ENCODE data around the gene TFE3. TPM values are rescaled to one million over a fixed set of nuclear protein-coding genes. Genes with fewer than 3 reads are reported as not detected.

Gene TFE3
- total and polyA plus RNA-seq, 5 donors from 2014 or later, result 3.4 to 44.2 (median 5.0) TPM

DNA sequence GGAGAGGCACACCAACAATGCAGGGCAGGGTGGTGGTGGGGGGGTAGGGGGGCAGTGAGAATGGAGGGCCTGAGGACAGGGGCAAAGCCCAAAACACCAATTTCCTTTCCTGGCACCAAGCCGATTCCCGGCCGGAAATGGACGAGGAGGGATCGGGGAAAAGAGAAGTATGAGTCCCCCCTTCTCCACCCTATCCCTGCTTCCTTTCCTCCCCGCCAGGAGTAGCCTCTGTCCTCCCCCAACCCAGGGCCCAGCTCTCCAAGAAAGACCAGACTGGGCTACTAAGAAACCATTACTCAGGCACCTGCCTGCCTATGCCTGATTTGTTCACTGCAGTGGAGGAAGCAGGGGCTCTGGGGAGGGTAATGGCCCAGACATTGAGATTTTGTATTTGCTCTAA, 16.0 kb upstream of the TFE3 start:
- Mint-ChIP-seq H3K9me3 (peaks cover 0 to 2% (median 0%) of the 10 kb centered on the region in 7 donors), H3K4me3 (no peak overlapping the region), H3K36me3 (no peaks in the 10 kb centered on the region), H3K27me3 (no peaks in the 10 kb centered on the region), H3K27ac (no peak overlapping the region), H3K4me1 (peaks cover 0 to 17% (median 6%) of the 10 kb centered on the region in 4 donors)
- H3K36me3 ChIP-seq (ENCODE audit: control insufficient read depth, insufficient read depth, low read length), result no peaks in the 10 kb centered on the region
- DNase-seq, result no peak
- no peaks in the 10 kb centered on the region for H3K27me3 ChIP-seq (ENCODE audit: control insufficient read depth, insufficient read depth, low read length)
- no peak overlapping the region for H3K27ac ChIP-seq (ENCODE audit: insufficient read depth, low read length, poor library complexity, severe bottlenecking)
- peaks cover 1% of the 10 kb centered on the region for H3K4me1 ChIP-seq (ENCODE audit: control insufficient read depth, insufficient read depth, low read length, poor library complexity, severe bottlenecking)
- ATAC-seq (ENCODE audit: low read depth in 2 of 2), result no peak
- H3K9me3 ChIP-seq (ENCODE audit: control insufficient read depth in 2 of 2, low read length in 2 of 2), result no peaks in the 10 kb centered on the region
- H3K4me3 ChIP-seq (ENCODE audit: low read depth, low read length), result no peak overlapping the region

- H3K4me3 ChIP-seq (ENCODE audit: low read depth, low read length), result no peak within 1 kb of the TSS
- H3K36me3 ChIP-seq (ENCODE audit: control insufficient read depth, insufficient read depth, low read length), result no peaks in the 10 kb centered on the region
- H3K9me3 Mint-ChIP-seq, result peaks cover 0 to 2% (median 0%) of the 10 kb centered on the region in 7 donors
- H3K4me1 Mint-ChIP-seq, result peaks cover 0 to 21% (median 8%) of the 10 kb centered on the region in 4 donors
- peaks cover 5% of the 10 kb centered on the region for H3K4me1 ChIP-seq (ENCODE audit: control insufficient read depth, insufficient read depth, low read length, poor library complexity, severe bottlenecking)
- no peak for ATAC-seq (ENCODE audit: low read depth in 2 of 2)
- no peaks in the 10 kb centered on the region for H3K9me3 ChIP-seq (ENCODE audit: control insufficient read depth in 2 of 2, low read length in 2 of 2)
- H3K27me3 Mint-ChIP-seq, result no peaks in the 10 kb centered on the region
- no peak within 1 kb of the TSS for H3K27ac ChIP-seq (ENCODE audit: insufficient read depth, low read length, poor library complexity, severe bottlenecking)
- H3K4me3 Mint-ChIP-seq, result no peak within 1 kb of the TSS
- no peaks in the 10 kb centered on the region for H3K36me3 Mint-ChIP-seq
- DNase-seq, result no peak
- no peaks in the 10 kb centered on the region for H3K27me3 ChIP-seq (ENCODE audit: control insufficient read depth, insufficient read depth, low read length)
- peak within 1 kb of the TSS in 1 of 3 donors; percentile 20 for H3K27ac Mint-ChIP-seq
These were observed 15.6 kb upstream of the TFE3 start, which contains the start of gene CCDC120 for GRCh38 chrX:49058794-49059193. CCDC120 (plus strand) TSS chrX:49058999; CDS start chrX:49062042, 3,043 bp downstream.

GRCh38 chrX:49054073-49054762, 11.1 kb upstream of the TFE3 start:
- Histone ChIP-seq H3K4me3 (ENCODE audit: low read depth, low read length) (peak overlapping the region; percentile 53), H3K4me1 (ENCODE audit: control insufficient read depth, insufficient read depth, low read length, poor library complexity, severe bottlenecking) (peaks cover 6% of the 10 kb centered on the region), H3K27me3 (ENCODE audit: control insufficient read depth, insufficient read depth, low read length) (no peaks in the 10 kb centered on the region), H3K27ac (ENCODE audit: insufficient read depth, low read length, poor library complexity, severe bottlenecking) (peak overlapping the region; percentile 81), H3K36me3 (ENCODE audit: control insufficient read depth, insufficient read depth, low read length) (no peaks in the 10 kb centered on the region), H3K9me3 (ENCODE audit: control insufficient read depth in 2 of 2, low read length in 2 of 2) (no peaks in the 10 kb centered on the region)
- Mint-ChIP-seq H3K27ac (peak overlapping the region; percentile 89 to 92 (median 90)), H3K9me3 (peaks cover 0 to 1% (median 0%) of the 10 kb centered on the region in 7 donors), H3K4me1 (peaks cover 0 to 26% (median 12%) of the 10 kb centered on the region in 4 donors), H3K36me3 (peaks cover 3% of the 10 kb centered on the region), H3K27me3 (no peaks in the 10 kb centered on the region), H3K4me3 (peak overlapping the region; percentile 54 to 93 (median 86))
- ATAC-seq (ENCODE audit: low read depth in 2 of 2) (no peak), DNase-seq (no peak)

GRCh38 chrX:49053223-49054072, 10.3 kb upstream of the TFE3 start:
- DNase-seq (peak; percentile 41 to 72 (median 47)), ATAC-seq (ENCODE audit: low read depth in 2 of 2) (peak; percentile 69 to 77)
- Mint-ChIP-seq H3K27me3 (no peaks in the 10 kb centered on the region), H3K36me3 (peaks cover 3% of the 10 kb centered on the region), H3K9me3 (peaks cover 0 to 1% (median 0%) of the 10 kb centered on the region in 7 donors), H3K4me3 (peak overlapping the region; percentile 83 to 93 (median 90)), H3K4me1 (peaks cover 0 to 26% (median 12%) of the 10 kb centered on the region in 4 donors), H3K27ac (peak overlapping the region; percentile 89 to 95 (median 90))
- Histone ChIP-seq H3K36me3 (ENCODE audit: control insufficient read depth, insufficient read depth, low read length) (no peaks in the 10 kb centered on the region), H3K27ac (ENCODE audit: insufficient read depth, low read length, poor library complexity, severe bottlenecking) (peak overlapping the region; percentile 81), H3K4me1 (ENCODE audit: control insufficient read depth, insufficient read depth, low read length, poor library complexity, severe bottlenecking) (peaks cover 6% of the 10 kb centered on the region), H3K27me3 (ENCODE audit: control insufficient read depth, insufficient read depth, low read length) (no peaks in the 10 kb centered on the region), H3K4me3 (ENCODE audit: low read depth, low read length) (peak overlapping the region; percentile 53), H3K9me3 (ENCODE audit: control insufficient read depth in 2 of 2, low read length in 2 of 2) (no peaks in the 10 kb centered on the region)

DNA sequence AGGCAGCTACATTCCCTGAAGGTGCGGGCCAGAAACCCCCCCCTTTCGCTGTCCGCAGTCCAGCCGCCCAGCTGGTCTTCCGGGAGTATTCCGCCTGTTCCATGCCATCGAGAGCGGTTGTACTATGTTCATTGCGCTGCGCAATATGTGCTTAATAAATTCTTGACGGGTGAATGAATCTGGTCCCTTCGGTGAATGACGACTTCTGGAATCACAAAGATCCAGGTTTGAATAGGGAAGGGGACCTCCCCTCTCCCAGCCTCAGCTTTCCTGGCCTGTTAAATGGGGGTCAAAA, 777 bp upstream of the TFE3 start:
- Mint-ChIP-seq H3K36me3 (peaks cover under 1% of the 10 kb centered on the region), H3K4me1 (peaks cover 0 to 40% (median 17%) of the 10 kb centered on the region in 4 donors), H3K9me3 (no peaks in the 10 kb centered on the region), H3K27ac (peak overlapping the region; percentile 23 to 97 (median 92)), H3K27me3 (no peaks in the 10 kb centered on the region), H3K4me3 (peak overlapping the region; percentile 89 to 97 (median 90))
- peaks cover 32% of the 10 kb centered on the region for H3K4me1 ChIP-seq (ENCODE audit: control insufficient read depth, insufficient read depth, low read length, poor library complexity, severe bottlenecking)
- H3K4me3 ChIP-seq (ENCODE audit: low read depth, low read length), result peak overlapping the region; percentile 26
- H3K9me3 ChIP-seq (ENCODE audit: control insufficient read depth in 2 of 2, low read length in 2 of 2), result no peaks in the 10 kb centered on the region
- H3K27me3 ChIP-seq (ENCODE audit: control insufficient read depth, insufficient read depth, low read length), result no peaks in the 10 kb centered on the region
- DNase-seq, result no peak
- peak overlapping the region; percentile 94 for H3K27ac ChIP-seq (ENCODE audit: insufficient read depth, low read length, poor library complexity, severe bottlenecking)
- no peaks in the 10 kb centered on the region for H3K36me3 ChIP-seq (ENCODE audit: control insufficient read depth, insufficient read depth, low read length)
- no peak for ATAC-seq (ENCODE audit: low read depth in 2 of 2)

- H3K36me3 Mint-ChIP-seq, result peaks cover 10% of the 10 kb centered on the region
- no peaks in the 10 kb centered on the region for H3K9me3 Mint-ChIP-seq
- H3K27me3 Mint-ChIP-seq, result no peaks in the 10 kb centered on the region
- H3K4me3 ChIP-seq (ENCODE audit: low read depth, low read length), result peak overlapping the region; percentile 83
- peak overlapping the region; percentile 89 to 97 (median 90) for H3K4me3 Mint-ChIP-seq
- no peaks in the 10 kb centered on the region for H3K9me3 ChIP-seq (ENCODE audit: control insufficient read depth in 2 of 2, low read length in 2 of 2)
- peak overlapping the region; percentile 92 to 97 (median 95) for H3K27ac Mint-ChIP-seq
- peaks cover 11% of the 10 kb centered on the region for H3K36me3 ChIP-seq (ENCODE audit: control insufficient read depth, insufficient read depth, low read length)
- DNase-seq (no peak), ATAC-seq (ENCODE audit: low read depth in 2 of 2) (no peak)
- H3K4me1 ChIP-seq (ENCODE audit: control insufficient read depth, insufficient read depth, low read length, poor library complexity, severe bottlenecking), result peaks cover 32% of the 10 kb centered on the region
- peak overlapping the region; percentile 94 for H3K27ac ChIP-seq (ENCODE audit: insufficient read depth, low read length, poor library complexity, severe bottlenecking)
- no peaks in the 10 kb centered on the region for H3K27me3 ChIP-seq (ENCODE audit: control insufficient read depth, insufficient read depth, low read length)
- peaks cover 0 to 40% (median 17%) of the 10 kb centered on the region in 4 donors for H3K4me1 Mint-ChIP-seq
These were observed 457 bp downstream of the TFE3 start for GRCh38 chrX:49042581-49043219.

DNA sequence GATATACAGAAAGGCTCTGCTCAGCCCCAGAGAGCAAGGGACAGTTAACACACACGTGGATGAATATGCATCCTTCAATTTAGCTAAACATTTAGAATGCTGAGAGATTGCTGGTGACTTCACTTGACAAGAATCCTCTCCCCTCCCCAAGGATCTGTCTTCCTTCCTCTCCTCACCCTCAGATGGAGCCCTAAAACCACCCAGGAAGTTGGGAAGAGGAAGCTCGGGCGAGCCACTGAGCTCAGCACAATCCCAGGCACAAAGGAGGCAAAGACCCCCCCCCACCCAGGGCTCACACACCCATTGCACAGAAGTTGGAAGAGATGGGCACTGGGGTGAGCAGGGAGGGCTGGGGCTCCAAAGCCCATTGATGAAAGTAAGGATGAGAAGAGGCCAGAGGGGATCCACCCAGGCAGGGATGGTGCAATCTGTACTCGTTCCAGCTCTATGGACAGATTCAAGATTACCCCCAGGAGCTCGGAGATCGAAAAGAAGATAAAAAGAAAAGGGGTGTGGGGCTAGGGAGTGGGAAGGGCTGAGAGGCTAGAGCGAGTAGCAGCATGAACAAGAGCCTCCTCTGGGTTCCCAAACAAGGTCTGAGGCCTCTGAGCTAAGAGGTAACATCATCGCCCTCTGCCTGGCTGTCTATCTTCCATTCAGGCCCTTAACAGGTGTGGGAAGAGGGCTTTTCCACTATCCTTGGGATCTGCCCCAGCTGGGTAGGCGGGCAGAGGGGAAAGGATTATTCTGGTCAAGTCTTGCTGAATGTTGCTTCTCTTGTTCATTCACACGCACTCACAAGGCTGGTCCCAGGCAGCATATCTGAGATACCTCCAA, 1.2 kb downstream of the TFE3 start:
- H3K27ac ChIP-seq (ENCODE audit: insufficient read depth, low read length, poor library complexity, severe bottlenecking), result peak overlapping the region; percentile 94
- Mint-ChIP-seq H3K27me3 (no peaks in the 10 kb centered on the region), H3K4me1 (peaks cover 0 to 40% (median 17%) of the 10 kb centered on the region in 4 donors), H3K9me3 (no peaks in the 10 kb centered on the region), H3K27ac (peak overlapping the region; percentile 92 to 97 (median 95)), H3K36me3 (peaks cover 10% of the 10 kb centered on the region), H3K4me3 (peak overlapping the region; percentile 89 to 97 (median 90))
- ATAC-seq (ENCODE audit: low read depth in 2 of 2) (no peak), DNase-seq (peak in 2 of 3 donors; percentile 12 to 30)
- H3K4me1 ChIP-seq (ENCODE audit: control insufficient read depth, insufficient read depth, low read length, poor library complexity, severe bottlenecking), result peaks cover 32% of the 10 kb centered on the region
- H3K4me3 ChIP-seq (ENCODE audit: low read depth, low read length), result peak overlapping the region; percentile 83
- no peaks in the 10 kb centered on the region for H3K9me3 ChIP-seq (ENCODE audit: control insufficient read depth in 2 of 2, low read length in 2 of 2)
- no peaks in the 10 kb centered on the region for H3K27me3 ChIP-seq (ENCODE audit: control insufficient read depth, insufficient read depth, low read length)
- H3K36me3 ChIP-seq (ENCODE audit: control insufficient read depth, insufficient read depth, low read length), result peaks cover 15% of the 10 kb centered on the region

All from CD4-positive, CD25-positive, alpha-beta regulatory T cell (primary cell).